HTERT RPE-1 (cell line): ENCODE results near the gene CFAP119.

ENCODE experiments used
- in situ Hi-C: fragments of 300-500 bp; cut with MboI; formaldehyde crosslinking; loops from 4 replicates; pipeline ENCODE4 v1.14.3; 2020; ENCODE audit warnings: low sequenced_read_pairs

CFAP119 gene

GRCh38 chr16:30741461-30741914 is 20.4 kb downstream of the CFAP119 start:
- in situ Hi-C loops: no loop called here

GRCh38 chr16:30740364-30741251 is 21.3 kb downstream of the CFAP119 start:
- in situ Hi-C loops: no loop called here

GRCh38 chr16:30738984-30739951 is 22.6 kb downstream of the CFAP119 start:
- in situ Hi-C loops: no loop called here

- in situ Hi-C loops: no loop called here
These were observed 23.8 kb downstream of the CFAP119 start for GRCh38 chr16:30737794-30738648.

- in situ Hi-C loops: no loop called here
These were observed 24.7 kb downstream of the CFAP119 start for GRCh38 chr16:30736995-30737793.

GRCh38 chr16:30731411-30731810 is 30.5 kb downstream of the CFAP119 start:
- in situ Hi-C loops: no loop called here

GRCh38 chr16:30728899-30729672 is 32.8 kb downstream of the CFAP119 start:
- in situ Hi-C loops: no loop called here

GRCh38 chr16:30728321-30728720 is 33.5 kb downstream of the CFAP119 start:
- in situ Hi-C loops: no loop called here

- in situ Hi-C loops: no loop called here
These were observed 36.5 kb downstream of the CFAP119 start for GRCh38 chr16:30725418-30725792.

- in situ Hi-C loops: no loop called here
These were observed 37.0 kb downstream of the CFAP119 start for GRCh38 chr16:30724641-30725417.

GRCh38 chr16:30723725-30724355 is 38.0 kb downstream of the CFAP119 start:
- in situ Hi-C loops: no loop called here

- in situ Hi-C loops: no loop called here
These were observed 38.9 kb downstream of the CFAP119 start for GRCh38 chr16:30722916-30723315.

- in situ Hi-C loops: no loop called here
These were observed 39.4 kb downstream of the CFAP119 start for GRCh38 chr16:30722443-30722842.

- in situ Hi-C loops: no loop called here
These were observed 40.3 kb downstream of the CFAP119 start for GRCh38 chr16:30721606-30722005.

GRCh38 chr16:30721167-30721566 is 40.7 kb downstream of the CFAP119 start:
- in situ Hi-C loops: no loop called here

GRCh38 chr16:30720694-30721093 is 41.2 kb downstream of the CFAP119 start:
- in situ Hi-C loops: no loop called here

- in situ Hi-C loops: no loop called here
These were observed 41.8 kb downstream of the CFAP119 start for GRCh38 chr16:30720086-30720485.
